Measurements from ENCODE around the gene HSPA1L. TPM values are rescaled to one million over a fixed set of nuclear protein-coding genes. Genes with fewer than 3 reads are reported as not detected.
"Not testable (repeated sequence)": the region's sequence is repeated elsewhere in the genome, so short reads cannot be mapped to it uniquely, and the experiment has no call there.

Gene HSPA1L
- total RNA-seq, 4 donors from 2014 or later: 0.48 to 3.0 (median 1.9) TPM

DNA sequence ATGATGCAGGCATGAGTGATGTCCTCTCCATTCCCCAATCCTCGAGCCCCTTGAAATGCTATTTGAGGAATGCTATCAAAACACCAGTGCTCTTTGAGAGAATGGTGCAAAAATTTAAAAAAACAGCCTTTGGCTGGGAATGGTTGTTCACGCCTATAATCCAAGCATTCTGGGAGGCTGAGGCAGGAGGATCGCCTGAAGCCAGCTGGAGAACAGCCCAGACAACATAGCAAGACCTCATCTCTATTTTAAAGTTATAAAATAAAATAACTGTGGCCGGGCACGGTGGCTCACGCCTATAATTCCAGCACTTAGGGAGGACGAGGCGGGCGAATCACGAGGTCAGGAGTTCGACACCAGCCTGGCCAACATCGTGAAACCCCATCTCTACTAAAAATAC is 15.3 kb downstream of the HSPA1L start:
- ATAC-seq (ENCODE audit: low FRiP score) (no peak), DNase-seq (ENCODE audit: low spot score) (no peak)
- TF ChIP-seq, protein P1, sequence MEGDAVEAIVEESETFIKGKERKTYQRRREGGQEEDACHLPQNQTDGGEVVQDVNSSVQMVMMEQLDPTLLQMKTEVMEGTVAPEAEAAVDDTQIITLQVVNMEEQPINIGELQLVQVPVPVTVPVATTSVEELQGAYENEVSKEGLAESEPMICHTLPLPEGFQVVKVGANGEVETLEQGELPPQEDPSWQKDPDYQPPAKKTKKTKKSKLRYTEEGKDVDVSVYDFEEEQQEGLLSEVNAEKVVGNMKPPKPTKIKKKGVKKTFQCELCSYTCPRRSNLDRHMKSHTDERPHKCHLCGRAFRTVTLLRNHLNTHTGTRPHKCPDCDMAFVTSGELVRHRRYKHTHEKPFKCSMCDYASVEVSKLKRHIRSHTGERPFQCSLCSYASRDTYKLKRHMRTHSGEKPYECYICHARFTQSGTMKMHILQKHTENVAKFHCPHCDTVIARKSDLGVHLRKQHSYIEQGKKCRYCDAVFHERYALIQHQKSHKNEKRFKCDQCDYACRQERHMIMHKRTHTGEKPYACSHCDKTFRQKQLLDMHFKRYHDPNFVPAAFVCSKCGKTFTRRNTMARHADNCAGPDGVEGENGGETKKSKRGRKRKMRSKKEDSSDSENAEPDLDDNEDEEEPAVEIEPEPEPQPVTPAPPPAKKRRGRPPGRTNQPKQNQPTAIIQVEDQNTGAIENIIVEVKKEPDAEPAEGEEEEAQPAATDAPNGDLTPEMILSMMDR (IDR thresholded peaks at IDR 0.05): no peak

- TF ChIP-seq, protein P1 (IDR thresholded peaks at IDR 0.05): no peak
- no peak for ATAC-seq (ENCODE audit: low FRiP score)
- DNase-seq (ENCODE audit: low spot score): no peak
These were observed 17.5 kb downstream of the HSPA1L start for GRCh38 chr6:31797588-31797987.

GRCh38 chr6:31796993-31797385 is 18.1 kb downstream of the HSPA1L start:
- ATAC-seq (ENCODE audit: low FRiP score) (no peak), DNase-seq (ENCODE audit: low spot score) (no peak)
- TF ChIP-seq, protein P1 (IDR thresholded peaks at IDR 0.05): no peak

DNA sequence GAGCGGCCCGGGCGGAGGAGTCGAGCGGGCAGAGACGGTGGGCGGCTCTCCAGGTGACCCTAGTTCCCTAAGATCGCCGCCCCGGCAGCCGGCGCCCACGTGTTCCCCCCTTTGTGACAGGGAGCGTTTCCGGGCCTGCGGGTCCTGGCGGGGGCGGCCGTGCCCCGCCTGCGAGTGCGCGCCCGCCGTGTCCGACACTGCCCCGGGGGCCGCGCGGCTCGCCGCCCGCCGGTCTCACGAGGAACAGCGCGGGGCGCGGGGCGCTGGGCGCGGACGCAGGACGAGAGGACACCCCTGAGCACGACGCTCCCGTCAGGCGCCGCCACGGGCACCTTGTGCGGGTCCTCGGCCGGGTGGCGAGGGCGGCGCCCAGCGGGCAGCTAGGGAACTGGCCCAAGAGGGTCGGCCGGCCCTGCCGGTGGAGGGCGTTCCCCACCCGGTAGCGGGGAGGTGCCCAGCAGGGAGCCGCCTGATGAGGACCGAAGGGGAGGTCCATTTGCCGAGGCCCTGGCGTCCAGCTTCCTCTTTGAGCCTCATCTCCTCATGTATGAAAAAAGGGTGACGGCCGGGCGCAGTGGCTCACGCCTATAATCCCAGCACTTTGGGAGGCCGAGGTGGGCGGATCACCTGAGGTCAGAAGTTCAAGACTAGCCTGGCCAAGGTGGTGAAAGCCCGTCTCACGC is 19.3 kb downstream of the HSPA1L start, which contains the start of gene VARS1:
Gene VARS1 (minus strand): TSS at position 137 of the 683 bp plus-strand sequence. CDS start 535 bp downstream, outside the sequence.
- ATAC-seq (ENCODE audit: low FRiP score) (peak; percentile 95), DNase-seq (ENCODE audit: low spot score) (peak; percentile 59)
- TF ChIP-seq, protein P1 (IDR thresholded peaks at IDR 0.05): peak in 2 of 3 donors; percentile 3 to 92

GRCh38 chr6:31794866-31795615 is 20.0 kb downstream of the HSPA1L start:
- DNase-seq (ENCODE audit: low spot score): no peak
- peak; percentile 17 for ATAC-seq (ENCODE audit: low FRiP score)

DNA sequence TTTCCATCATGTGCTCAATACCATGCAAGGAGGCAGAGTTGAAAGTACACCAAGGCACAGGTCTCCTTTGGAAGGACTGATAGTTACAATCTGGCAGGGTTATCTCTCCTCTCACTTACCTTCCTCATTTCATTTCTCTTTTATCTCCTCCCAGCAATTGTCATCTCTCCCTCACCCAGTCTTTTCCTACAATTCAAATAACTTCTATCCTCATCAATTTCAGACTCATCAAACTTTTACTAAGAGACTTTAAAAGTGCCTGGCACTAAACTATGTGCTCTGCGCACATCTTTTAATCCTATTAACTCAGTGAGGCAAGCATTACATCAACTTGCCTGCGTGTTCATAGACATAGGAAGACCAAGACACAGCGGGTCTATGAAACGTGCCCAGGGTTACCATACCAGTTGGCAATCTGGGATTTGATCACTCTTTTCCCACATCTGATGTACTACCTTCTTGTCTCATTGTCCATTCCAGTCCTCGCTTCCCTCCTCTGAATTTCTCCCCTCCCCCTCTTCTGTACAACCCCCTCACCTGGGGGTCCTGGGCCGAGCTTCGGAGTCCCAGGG is 20.7 kb downstream of the HSPA1L start:
- DNase-seq (ENCODE audit: low spot score) (no peak), ATAC-seq (ENCODE audit: low FRiP score) (no peak)
- TF ChIP-seq, protein P1 (IDR thresholded peaks at IDR 0.05): no peak

More at GRCh38 chr6:31794866-31795615, 20.0 kb downstream of the HSPA1L start:
- TF ChIP-seq, protein P1 (IDR thresholded peaks at IDR 0.05): no peak

DNA sequence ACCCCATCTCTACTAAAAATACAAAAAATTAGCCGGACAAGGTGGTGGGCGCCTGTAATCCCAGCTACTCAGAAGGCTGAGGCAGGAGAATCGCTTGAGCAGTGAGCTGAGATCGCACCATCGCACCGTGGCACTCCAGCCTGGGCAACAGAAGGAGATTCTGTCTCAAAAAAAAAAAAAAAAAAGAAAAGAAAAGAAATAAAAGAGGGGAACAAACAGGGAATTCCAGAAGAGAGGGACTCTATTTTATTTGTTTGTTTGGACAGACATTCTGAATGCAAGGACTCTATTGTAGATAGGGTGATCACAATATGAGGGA is 21.2 kb downstream of the HSPA1L start:
- not testable (repeated sequence) for ATAC-seq (ENCODE audit: low FRiP score); DNase-seq (ENCODE audit: low spot score)
